Activated T-cell treated with anti-CD3 and anti-CD28 coated beads for 24 hours (primary cell): ENCODE measurements around the gene NAT14.

ENCODE experiments used
- DNase-seq: peaks from one replicate; pipeline ENCODE4 v3.0.0-alpha.2; 2020; ENCODE audit warnings: low read depth

NAT14 gene

GRCh38 chr19:55453511-55454260, 31.3 kb upstream of the NAT14 start:
- DNase-seq = no peak

- DNase-seq = no peak
These were observed 30.2 kb upstream of the NAT14 start for GRCh38 chr19:55454787-55455243.

GRCh38 chr19:55455576-55456235, 29.3 kb upstream of the NAT14 start:
- no peak for DNase-seq

GRCh38 chr19:55456347-55456746, 28.6 kb upstream of the NAT14 start:
- DNase-seq = no peak

GRCh38 chr19:55457683-55458457, 27.1 kb upstream of the NAT14 start:
- no peak for DNase-seq

- no peak for DNase-seq
These were observed 25.4 kb upstream of the NAT14 start for GRCh38 chr19:55459551-55459949.

- no peak for DNase-seq
These were observed 24.9 kb upstream of the NAT14 start for GRCh38 chr19:55459950-55460657.

GRCh38 chr19:55460670-55461258, 24.2 kb upstream of the NAT14 start:
- DNase-seq = peak; percentile 36

GRCh38 chr19:55461259-55461973, 23.6 kb upstream of the NAT14 start, which contains the start of gene ISOC2:
Gene ISOC2 (minus strand): TSS chr19:55461642. CDS start chr19:55456486, 5,156 bp downstream.
- DNase-seq = peak; percentile 100

- no peak for DNase-seq
These were observed 22.9 kb upstream of the NAT14 start for GRCh38 chr19:55461974-55462626.

- no peak for DNase-seq
These were observed 22.3 kb upstream of the NAT14 start for GRCh38 chr19:55462722-55463121.

- no peak for DNase-seq
These were observed 21.4 kb upstream of the NAT14 start for GRCh38 chr19:55463583-55464031.

GRCh38 chr19:55464039-55464661, 20.8 kb upstream of the NAT14 start:
- DNase-seq = no peak

- DNase-seq = no peak
These were observed 20.3 kb upstream of the NAT14 start, which contains the start of gene C19orf85 for GRCh38 chr19:55464662-55465054. Gene C19orf85 (minus strand): TSS chr19:55464751. CDS start chr19:55464554, 197 bp downstream.

- DNase-seq = no peak
These were observed 19.3 kb upstream of the NAT14 start for GRCh38 chr19:55465460-55466240.

GRCh38 chr19:55466241-55466614, 18.8 kb upstream of the NAT14 start:
- no peak for DNase-seq

- DNase-seq = peak; percentile 52
These were observed 17.5 kb upstream of the NAT14 start for GRCh38 chr19:55467236-55468053.

GRCh38 chr19:55468054-55468393, 17.0 kb upstream of the NAT14 start:
- DNase-seq = no peak
